CD4-positive, alpha-beta T cell treated with Interleukin-2 at 100 ng/mL for 4 hours (primary cell): ENCODE data around the gene SMARCE1.
A peak's percentile ranks its signal among the peaks of the same experiment; 100 is the strongest.

Experiments used
- DNase-seq: peaks from one replicate; pipeline ENCODE4 v3.0.0-alpha.2; 2020; ENCODE audit warnings: low spot score

SMARCE1 gene

DNA sequence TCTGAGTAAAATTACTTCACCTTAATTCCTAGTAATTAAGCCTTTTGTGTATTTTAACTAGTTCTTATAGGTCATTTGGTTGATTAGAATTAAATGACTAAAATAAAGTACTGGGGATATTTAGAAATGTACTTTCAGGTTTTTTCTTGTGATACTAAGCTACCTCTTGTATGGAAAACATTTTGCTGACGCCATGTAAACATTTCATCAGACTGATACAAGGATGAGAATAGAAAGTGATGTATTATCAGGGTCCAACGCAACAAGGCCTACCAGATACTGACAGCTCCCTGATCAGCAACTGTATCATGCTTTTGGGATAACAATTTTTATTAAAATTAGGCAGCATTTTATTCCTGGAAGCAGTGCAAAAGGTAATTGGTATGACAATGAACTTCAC is 1.7 kb downstream of the SMARCE1 start:
- DNase-seq, result no peak

DNA sequence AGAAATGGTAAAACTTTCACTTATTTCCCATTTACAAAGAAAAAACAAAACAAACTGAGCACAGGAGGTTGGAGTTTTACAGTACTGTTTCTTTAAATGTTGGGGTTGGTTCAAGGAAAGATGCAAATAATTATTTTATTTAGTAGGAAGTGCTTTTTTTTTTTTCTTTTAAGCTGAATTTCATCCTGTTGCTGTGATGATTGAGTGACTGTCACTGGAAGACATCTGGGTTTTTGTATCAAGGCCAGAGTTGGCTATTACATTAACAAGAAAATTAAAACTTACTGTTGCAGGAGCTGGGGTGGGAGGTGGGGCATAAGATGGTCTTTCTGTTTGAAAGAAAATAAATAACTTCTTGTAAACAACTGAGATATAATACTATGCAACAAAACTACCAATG is 2.3 kb downstream of the SMARCE1 start:
- no peak for DNase-seq

DNA sequence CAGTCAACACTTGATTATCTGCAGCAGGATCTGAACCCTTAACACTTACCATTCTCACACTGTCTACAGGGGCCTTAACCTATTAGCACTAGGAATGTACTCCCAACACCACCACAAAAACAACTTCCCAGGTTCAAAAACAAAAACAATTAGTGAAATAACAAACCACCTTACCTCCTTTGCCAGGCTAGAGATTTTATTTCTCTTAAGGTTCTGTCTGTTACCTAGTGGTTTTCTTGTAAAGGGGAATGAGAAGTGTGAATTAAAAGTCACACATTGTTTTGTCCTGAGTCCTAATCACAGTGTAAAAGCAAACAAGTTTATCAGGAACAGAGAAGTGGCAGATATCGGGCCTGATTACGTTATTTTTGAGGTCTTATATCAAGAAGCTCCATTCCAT is 9.7 kb downstream of the SMARCE1 start:
- DNase-seq, result no peak

DNA sequence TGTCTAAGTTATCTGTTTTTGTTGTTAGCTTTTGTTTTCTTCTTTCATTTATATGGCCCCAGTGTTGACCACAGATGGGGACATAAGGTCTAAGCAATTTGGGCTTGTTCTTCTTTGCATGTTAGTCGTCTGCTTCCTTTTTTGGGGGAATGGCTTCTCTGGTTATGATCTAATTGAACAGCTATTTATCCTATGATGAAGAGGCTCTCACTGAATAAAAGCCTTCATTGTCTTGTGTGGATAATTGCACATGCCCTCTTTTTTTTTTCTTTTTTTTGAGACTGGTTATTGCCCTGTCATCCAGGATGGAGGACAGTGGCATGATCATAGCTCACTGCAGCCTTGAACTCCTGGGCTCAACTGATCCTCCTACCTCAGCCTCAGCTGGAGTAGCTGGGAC is 13.7 kb downstream of the SMARCE1 start:
- no peak for DNase-seq

DNA sequence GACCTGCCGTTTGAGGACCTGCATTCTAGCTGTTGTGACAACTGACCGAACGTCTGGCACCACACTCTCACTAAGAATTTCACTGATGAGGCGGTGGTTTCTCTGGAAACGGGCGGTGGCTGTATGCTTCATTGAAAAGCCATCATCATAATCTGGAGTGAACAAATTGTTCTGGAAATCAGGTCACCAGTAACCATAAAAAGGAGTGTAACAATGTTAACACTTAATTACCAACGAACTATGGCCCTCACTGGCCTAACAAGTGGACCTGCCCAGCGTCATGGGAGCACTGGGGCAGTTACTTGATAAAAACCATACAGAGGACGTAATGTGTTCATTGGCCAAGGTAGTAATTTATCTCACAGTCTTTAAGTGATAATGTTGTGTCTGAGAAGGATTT is 15.4 kb downstream of the SMARCE1 start:
- no peak for DNase-seq

DNA sequence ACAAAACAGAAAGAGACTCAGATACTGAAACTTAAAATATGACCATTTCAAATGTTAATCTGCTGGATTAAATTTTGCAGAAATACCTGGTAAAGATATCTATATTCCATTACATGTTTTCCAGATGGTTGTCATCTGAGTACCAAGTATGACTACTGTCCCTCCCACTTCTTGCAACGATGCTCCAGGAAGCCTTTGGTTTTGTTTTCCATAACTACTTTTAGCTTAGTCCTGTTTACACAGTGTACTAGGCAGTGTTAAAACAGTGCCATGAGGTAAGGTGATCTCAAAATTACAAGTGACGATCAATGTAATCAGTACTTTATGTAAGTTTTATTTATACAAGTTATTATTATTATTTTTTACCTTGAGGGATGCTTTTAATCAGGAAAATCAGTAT is 17.8 kb downstream of the SMARCE1 start:
- DNase-seq, result no peak

DNA sequence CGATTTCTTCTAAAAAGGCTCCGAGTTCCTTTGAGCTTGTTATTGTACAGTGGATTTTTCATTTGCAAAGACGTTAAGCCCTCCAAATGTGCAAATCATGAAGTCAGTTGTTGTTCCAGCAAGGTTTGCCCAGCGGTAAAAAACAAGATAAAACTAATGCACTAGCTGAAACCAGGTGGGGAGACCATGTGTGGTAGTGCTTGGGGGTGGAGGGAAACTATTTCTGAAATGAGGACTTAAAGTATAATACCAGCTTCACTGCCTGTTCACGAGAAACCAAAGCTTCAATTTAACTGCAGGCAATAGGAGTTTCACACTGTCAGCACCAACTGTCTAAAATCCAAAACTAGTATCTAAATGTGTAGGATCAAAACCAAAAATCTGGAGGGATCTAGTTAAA is 22.3 kb downstream of the SMARCE1 start:
- DNase-seq, result no peak

DNA sequence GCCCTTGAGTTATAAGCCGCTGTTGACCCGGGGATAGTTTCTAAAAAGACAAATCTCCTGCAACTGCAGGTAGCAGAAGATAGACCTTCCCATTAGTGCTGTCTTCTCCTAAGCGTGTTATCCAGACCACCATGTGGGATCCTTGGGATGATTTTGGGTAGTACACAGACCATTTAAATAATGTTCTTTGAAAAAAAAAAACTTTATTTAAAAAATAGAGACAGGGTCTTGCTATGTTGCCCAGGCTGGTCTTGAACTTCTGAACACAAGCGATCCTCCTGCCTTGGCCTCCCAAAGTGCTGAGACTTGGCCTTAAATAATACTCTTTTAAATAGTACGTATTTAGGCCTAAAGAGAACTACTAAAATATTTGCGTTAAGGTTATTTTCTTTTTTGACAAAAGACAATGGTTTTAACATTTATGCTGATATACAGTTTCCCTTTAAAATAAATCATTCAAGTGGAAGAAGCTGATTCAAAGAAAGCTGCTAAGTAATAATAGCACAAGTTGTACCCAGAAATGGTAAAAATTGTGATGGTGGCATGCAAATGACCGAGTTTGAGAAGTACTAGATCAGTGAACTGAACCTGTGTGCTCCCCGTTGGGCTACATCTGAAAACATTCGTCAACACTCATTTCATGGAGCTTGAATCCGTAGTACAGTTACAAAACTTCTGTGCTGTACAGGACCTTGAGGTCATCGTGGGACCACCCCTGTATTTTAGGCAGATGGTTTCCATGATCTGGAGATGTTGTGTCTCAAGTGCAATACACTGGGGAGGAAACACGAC is 24.0 kb downstream of the SMARCE1 start:
- DNase-seq, result no peak

DNA sequence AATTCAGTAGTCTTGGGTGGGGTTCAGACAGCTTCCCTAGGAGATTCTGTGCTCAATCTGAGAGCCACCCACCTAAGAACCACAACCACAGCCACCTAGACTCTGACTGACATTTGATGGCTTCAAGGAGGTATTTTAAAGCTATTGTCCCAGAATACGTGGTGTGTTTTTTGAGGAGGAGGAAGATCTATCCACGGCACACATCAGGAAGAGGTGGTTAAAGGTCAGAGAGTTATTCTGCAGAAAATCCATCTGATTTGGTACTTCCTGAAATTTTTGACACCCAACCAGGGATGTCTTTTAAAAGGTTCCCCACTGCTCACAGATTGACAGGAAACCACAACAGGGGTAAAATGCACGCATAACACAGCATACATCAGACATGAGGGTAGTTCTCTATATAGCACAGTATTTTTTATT is 25.1 kb downstream of the SMARCE1 start:
- peak; percentile 31 for DNase-seq

DNA sequence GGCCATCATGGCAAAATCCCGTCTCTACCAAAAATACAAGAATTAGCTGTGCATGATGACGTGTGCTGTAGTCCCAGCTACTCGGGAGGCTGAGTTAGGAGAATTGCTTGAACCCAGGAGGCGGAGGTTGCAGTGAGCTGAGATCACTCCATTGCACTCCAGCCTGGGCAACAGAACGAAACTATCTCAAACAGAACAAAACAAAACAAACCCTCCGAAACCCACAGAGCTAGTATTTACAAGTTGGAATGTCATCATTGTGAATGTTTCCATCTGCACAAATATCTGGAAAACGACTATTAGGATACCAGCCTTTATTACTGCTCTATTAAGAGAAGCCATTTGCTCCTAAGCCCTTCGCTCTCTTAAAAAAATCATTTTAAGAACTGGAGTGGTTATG is 26.0 kb downstream of the SMARCE1 start:
- no peak for DNase-seq

DNA sequence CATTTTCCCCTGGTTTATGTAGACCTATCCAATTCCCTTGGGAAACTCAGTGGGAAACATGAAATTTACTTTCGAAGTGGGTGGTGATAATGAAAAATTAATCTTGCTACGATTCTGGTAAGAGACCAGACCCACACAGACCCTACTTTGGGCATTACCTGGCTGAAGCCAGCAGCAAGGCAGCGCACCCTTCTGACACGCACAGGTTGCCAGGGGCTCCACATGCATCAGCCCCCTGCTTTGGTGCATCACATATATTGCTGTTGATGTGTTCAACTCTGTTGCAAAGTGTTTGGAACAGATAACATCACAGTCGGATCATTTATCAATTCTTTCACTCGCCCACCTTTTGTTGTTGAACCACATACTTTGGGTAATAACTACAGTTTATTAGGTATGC is 26.6 kb downstream of the SMARCE1 start:
- DNase-seq, result no peak

DNA sequence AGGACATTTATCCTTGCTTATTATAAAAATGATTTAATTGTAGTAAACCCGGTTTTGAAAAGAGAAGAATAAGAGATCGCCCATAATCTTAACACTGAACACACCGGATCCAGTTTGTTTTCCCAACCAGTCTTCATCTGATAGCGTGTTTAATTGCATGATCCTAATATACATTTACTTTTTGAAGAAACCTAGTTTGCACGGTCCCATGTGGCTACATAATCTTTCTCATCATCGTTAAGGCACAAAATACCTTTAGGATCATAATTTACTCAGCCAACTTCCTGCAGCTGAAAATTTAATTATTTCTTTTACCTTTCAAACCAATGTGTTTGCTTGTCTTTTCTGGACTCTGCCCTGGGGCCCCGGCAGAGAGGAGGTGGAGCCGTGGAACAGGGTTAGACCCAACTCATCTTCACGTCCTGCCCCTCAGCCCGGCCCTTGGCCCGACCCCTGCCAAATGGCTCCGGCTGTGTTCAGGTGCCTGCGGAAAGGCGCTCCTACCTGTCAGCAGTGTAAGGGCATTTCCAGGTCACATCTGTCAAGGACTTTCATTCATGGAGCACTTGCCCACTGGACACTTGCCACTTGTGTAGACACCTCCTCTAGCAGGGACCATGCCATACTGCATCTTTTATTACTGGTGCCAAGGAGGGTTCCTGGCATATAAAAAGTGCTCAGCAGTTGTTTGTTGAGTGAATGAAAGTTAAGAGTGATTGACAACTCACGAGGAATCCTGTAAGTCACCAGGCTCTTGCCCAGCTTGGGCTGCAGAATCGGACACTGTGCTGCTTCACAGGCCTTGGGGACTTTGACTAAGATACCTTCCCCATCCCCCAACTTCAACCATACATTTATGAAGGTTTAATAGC is 28.6 kb downstream of the SMARCE1 start:
- no peak for DNase-seq

DNA sequence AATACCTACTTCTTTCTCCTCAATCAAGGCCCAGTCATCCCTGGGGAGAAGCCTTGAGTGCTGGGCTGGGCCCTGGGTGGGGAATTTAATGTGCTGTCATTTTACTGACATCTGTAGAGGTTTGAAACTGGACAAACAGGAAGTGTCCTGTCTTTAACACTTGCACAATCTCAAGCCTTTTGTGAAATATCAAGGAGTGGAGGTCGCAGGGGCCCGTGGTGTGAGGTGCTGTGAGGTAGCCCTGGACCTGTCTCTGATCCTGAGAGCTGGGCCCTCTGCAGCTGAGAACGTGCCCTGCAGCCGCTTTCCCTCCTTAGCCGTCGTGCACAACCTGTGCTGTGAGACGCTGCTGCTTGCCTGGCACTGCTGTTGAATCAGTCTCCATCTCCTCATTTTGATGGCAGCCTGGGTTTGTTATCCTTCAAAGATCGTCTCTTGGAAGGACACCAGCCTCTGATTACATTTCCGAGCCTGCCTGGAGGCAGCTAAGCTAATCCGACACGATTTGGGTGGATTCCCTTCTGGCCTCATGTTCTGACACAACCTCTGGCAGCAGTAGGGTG is 29.9 kb downstream of the SMARCE1 start:
- no peak for DNase-seq

DNA sequence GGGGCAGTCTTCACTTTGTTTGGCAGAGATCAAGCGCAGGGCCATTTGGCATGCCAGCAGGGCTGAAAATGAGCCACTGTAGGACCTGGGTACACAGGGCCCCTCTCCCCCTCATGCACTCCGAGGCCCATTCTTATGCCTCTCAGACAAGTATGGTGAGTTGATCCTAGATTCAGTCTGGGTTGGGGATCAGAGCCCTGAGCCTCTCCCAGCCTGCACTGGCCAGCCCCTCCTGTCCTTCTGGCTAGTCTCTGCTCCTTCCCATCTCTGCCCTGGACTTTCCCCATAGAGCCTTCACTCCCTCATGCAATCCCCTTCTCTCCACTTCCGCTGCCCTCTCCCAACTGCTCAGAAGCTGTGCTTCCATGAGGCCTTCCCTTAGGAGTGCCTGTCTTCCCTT is 31.0 kb downstream of the SMARCE1 start:
- DNase-seq, result no peak

DNA sequence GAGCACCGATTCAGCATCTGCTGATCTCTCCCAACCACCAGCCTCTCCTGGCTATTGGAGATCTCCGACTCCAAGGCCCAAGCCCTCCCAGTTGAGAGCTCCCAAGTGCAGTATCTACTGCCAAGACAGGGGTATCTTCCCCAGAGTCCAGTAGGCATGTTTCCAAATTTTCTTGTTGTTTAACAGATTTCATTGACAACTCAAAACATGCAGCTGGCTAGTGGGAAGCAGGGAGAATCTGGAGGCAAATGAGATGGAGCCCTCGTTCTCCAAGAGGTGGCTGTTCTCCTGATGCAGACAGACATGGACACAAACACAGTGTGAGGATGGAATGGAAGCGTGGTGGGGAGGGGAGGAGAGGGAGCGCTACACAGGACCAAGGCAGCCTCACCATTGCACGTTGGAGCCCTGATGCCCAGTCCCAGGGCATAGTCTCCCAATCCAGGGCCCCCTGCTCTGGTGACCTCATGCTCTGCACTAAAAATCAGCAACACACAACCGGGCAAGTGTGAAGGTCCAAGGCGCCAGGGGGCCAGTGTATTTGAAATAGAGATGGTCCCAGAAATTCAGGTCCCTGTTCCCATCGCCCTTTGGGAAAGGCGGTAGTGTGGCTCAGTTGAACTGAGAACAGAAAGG is 31.7 kb downstream of the SMARCE1 start:
- DNase-seq, result no peak

DNA sequence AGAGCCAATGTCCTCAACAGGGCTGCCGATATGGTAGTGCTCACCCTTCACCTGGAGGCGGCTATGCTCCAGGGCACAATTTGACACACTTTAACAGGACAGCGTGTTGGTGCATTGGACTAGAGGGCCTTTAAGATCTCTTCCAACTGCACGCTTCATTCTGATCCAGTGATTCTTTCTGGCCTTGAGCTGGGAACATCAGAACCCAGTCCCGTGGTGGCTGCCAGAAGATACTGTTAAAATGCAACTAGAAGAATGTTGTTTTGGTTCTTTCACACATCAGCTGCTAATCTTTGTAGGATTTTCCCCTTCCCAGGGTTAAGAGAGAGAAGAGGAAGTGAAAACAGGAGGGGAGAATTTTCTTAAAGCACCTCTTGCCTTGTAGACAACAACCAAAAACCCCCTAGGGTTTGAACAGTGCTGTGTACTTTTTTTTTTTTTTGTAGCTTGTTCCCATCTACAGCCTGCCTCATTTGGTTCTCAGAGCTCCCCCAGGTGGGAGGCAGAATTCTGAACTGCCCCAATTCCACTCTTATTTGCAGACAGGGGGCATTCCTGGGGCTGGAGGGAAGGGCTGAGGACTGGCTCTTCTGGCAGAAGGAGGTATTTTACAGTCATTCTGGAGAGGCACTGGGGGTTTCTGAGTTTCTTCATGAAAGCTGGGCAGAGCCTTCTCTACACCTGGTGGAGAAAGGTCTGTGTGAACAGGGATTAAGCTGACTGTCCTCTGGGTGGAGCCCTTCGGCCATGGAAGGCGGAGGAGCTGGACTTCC is 32.4 kb downstream of the SMARCE1 start:
- peak; percentile 58 for DNase-seq

DNA sequence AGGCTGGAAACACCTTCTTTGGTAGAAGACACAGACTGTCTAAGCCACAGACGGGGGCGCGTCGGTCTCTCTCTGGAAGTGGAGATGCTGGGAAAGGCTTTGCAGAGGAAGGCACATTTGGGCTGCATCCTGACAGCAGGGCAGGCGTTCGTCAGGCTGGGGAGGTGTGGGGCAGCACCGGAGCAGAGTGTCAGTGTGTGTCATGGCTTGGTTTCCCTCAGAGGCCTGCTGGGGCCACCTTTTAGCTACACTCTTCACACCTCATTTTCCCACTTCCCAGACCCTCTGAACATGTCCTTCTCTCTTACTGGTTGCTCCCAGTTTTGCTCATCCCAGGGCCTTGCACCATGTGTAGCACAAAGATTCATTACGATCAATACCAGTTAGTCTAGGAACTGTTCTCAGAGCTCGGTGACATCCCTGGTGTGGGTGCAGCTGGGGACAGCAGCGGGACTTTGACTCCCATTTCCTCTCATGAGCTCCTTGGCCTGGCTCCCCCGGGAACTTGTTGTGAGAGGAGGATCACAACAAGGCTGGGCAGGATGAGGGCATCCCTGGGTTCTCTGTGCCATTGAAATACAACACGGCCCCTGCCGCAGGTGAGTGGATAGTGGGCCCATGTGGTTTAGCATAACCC is 33.1 kb downstream of the SMARCE1 start:
- DNase-seq, result no peak

DNA sequence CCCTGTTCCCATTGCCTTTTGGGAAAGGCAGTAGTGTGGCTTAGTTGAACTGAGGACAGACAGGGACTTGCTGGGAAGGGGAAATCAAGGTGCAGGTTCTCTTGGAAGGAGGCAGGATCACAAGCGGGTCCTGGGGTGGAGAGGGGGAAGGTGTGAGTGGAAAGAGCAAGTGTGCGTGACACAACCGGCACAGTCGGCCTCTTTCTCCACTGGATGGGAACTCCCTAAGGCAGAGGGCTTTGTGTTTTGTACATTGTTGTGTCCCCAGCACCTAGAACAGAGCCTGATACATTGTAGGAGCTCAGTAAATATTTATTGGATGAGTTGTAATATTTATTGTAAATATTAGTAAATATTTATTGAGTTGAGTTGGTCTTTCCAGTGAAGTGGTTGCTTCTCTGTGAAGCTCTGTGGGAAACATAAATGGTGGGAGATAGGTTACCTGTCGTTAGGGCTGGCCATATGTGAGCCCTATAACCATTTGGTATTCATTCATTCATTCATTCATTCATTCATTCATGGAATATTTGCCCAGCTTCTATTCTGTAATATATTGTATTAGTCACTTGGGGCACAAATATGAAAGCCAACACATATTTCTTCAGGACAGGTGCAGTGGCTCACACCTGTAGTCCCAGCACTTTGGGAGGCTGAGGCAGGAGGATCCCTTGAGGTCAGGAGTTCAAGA is 34.0 kb downstream of the SMARCE1 start:
- DNase-seq, result no peak

DNA sequence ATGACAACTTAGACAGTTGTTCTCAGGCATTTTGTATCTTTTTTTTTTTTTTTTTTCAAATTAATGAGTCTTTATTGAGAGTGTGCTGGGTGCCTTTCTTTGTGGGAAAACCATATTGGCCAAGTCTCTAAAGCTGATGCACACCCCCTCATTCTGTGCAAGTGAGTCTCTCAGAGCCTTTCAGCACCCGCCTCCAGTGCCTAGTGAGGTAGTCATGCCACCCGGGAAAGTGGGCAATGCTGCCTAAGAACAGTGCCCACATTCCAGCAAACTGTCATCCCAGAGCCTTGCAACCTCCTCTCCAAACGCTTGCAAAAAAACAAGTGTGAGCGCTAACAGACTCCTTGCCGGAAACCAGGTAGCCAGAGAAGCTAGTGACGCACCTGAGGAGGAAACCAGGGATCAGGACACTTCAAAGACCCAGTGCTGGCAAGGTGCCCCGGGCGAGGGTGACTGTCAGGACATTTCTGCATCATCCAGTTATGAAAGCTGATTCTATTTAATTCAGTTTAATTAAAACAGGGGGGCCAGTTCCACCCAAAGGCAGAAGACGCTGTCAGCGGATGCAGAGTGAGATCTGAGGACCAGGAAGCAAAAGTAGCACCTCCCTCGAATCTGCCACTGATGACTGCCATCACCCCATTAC is 34.9 kb downstream of the SMARCE1 start:
- DNase-seq, result peak; percentile 88

DNA sequence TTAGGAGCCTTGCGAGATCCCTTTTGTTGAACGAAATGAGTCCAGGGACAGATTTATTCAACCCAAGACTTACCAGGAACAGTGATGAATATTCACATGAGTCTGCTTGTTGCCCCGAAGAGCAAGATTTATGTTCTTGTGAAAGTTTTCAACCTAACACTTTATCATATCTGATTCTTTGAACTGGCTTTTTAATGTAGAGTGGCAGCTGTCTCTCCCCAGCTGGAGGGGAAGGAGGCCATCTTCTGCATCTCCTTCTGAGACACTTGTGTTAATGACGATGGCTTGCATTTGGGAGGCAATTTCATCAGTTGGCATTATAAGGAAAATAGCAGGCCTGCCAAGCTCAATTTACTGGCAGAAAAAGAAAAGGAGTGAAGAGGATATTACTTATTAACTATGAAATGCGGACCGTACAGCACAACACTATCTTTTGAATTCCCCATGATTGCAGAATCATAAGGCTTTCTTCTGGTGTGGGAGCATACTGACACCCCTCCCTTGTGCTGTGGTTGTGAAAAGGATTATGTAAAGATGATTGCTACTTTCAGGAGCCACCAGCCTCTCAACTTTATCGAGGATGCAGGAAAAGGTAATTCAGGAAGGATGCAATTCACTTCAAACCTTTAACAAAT is 35.7 kb downstream of the SMARCE1 start:
- peak; percentile 43 for DNase-seq
